ENCODE results near the gene OLFM3. TPM values are rescaled to one million over a fixed set of nuclear protein-coding genes. Genes with fewer than 3 reads are reported as not detected.

The OLFM3 gene
- total RNA-seq, 1 donor from 2014 or later: 0.23 TPM

- H3K9me3 Mint-ChIP-seq: peaks cover 4% of the 10 kb centered on the region
- no peak for TF ChIP-seq CTCF (conservative IDR thresholded peaks at IDR 0.05)
- no peak overlapping the region for H3K27ac Mint-ChIP-seq (ENCODE audit: unreplicated experiment)
- no peak for DNase-seq (ENCODE audit: low read depth, low spot score)
- H3K27me3 Mint-ChIP-seq (ENCODE audit: low read depth): no peaks in the 10 kb centered on the region
- no peaks in the 10 kb centered on the region for H3K36me3 Mint-ChIP-seq (ENCODE audit: low read depth)
- H3K4me3 Mint-ChIP-seq: no peak overlapping the region
- peaks cover 4% of the 10 kb centered on the region for H3K4me1 Mint-ChIP-seq
Measured at GRCh38 chr1:101756411-101756810, 240.3 kb downstream of the OLFM3 start.
